GM12864 (cell line): ENCODE measurements around the gene EWSR1.

Experiments used
- DNase-seq: peaks from one replicate; pipeline ENCODE4 v3.0.0-alpha.2; 2011; ENCODE audit warnings: low read depth
- H3K4me3 ChIP-seq: 2 replicates; pipeline ENCODE4 v1.5.1; 2011; ENCODE audit warnings: mild to moderate bottlenecking, low read depth, low read length, control low read depth
- TF ChIP-seq, protein P1 (sequence below): IDR thresholded peaks from 2 replicates; pipeline ENCODE4 v1.5.1; 2011; ENCODE audit warnings: low read depth, mild to moderate bottlenecking, moderate library complexity, low read length, control low read depth, inconsistent platforms; ENCODE audit errors: missing control alignments

Gene EWSR1

DNA sequence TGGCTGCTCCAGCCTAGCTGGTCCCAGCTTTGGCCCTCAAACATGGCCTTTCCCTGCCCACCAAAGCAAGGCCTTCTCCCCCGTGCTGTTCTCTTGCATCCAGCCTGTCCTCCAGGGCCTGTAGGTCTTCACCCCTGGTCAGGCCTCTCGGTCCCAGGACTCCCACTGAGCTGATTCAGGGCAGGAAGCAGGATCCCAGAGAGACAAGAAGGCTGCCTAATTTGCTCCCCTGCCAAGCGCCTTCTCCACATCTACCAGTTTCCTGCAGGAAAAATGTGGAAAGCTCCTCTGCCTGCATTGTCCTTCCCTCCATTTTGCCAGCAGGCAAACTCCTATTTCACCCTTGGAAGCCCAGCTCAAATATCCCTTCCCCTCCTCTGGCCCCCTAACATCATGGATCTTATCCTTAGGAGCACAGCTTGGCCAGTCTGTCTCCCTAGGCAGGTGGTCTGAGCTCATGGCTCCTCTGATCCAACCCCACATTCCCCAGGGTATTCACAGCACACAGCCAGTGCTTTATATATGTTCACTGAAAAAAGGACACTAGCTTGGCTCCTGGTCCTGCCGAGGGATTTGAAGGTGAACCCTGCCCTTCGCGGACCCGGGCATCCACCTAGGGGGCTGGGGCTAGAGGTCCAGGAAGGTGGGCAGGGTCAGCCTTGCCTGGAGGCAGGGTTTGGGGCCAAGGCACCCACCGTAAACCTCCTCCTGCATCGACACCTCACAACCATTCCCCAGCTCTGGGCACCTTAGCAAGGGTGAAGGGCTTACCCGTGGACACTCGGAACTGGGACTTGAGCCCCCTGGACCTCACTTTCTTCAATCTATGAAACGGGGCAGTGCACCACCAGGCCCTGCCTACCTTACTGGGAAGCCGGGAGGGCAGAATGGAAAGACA lies 1.3 kb upstream of the EWSR1 start:
- H3K4me3 ChIP-seq = peak overlapping the region; percentile 96
- TF ChIP-seq, protein P1, sequence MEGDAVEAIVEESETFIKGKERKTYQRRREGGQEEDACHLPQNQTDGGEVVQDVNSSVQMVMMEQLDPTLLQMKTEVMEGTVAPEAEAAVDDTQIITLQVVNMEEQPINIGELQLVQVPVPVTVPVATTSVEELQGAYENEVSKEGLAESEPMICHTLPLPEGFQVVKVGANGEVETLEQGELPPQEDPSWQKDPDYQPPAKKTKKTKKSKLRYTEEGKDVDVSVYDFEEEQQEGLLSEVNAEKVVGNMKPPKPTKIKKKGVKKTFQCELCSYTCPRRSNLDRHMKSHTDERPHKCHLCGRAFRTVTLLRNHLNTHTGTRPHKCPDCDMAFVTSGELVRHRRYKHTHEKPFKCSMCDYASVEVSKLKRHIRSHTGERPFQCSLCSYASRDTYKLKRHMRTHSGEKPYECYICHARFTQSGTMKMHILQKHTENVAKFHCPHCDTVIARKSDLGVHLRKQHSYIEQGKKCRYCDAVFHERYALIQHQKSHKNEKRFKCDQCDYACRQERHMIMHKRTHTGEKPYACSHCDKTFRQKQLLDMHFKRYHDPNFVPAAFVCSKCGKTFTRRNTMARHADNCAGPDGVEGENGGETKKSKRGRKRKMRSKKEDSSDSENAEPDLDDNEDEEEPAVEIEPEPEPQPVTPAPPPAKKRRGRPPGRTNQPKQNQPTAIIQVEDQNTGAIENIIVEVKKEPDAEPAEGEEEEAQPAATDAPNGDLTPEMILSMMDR = no peak
- DNase-seq = no peak

DNA sequence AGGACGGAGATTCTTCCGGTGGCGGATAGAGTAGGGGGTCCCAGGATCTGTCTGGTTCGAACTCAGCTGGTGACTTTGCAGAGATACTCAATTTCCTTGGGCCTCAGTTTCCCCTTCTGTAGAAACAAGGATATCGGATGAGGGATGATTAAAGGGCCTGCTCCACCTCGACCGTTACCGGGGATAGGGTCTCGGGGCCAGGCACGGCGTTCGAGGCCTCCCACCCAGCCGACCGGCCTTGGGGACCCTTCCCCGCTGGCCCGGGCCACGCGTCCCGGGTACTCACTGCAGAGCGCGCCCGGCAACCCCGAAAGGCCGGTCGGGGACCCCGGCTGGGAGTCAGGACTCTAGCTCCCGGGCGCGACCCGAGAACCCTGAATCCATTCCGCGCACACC lies 608 bp upstream of the EWSR1 start:
- no peak for DNase-seq
- peak overlapping the region; percentile 96 for H3K4me3 ChIP-seq
- TF ChIP-seq, protein P1 = no peak

DNA sequence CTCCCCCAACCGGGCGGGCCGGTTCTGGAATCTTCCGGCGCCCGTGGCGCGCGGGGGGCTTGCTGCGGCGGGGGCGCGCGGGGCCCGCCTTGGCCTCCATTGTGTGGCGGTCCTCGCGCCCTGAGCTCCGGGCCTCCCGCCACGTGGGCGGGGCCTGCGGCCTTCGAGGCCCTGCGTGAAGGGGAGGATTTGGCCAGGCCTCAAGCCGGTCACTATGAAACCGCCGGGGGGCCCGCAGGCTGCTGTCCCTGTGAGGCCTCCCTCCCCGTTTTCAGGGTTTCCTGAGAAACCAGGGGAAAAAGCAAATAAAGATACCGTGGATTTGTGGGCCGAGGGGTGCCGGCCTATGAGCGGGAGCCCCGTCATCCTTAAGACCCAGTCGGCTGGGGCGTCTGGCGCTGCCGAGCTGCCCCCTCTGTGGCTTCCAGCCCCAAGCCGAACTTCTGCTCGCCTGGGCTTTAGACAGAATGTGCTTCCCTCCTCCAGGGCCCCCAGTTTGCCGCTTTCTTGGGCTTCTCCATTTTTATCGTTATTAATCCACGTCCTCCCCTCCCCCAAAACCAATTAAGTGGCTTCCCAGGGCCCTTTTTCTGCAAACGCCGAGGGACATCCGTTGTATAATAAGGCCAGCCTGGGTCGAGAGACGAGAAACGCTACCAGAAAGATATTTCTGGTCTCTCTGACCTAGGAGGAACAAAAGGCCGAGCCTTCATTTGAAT lies 602 bp downstream of the EWSR1 start:
- no peak for DNase-seq
- TF ChIP-seq, protein P1 = no peak
- peak overlapping the region; percentile 96 for H3K4me3 ChIP-seq

DNA sequence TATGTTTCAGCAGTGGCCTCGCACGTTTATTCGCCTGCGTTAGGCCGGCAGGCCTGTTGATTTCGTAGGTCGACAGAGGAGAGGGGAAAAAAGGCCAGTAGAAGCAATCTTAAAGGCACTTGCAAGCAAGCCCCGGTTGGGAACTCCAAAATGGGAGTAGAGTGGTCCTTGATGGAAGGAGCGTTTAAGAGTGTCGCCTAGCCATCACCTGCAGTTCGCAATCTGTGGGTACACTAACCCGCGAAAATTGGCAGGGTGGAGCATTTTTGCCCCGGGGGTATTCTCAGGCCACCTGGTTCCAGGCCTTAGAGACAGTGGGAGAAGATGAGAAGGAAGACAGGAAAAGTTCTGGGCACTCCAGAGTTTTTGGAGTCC lies 1.1 kb downstream of the EWSR1 start:
- peak overlapping the region; percentile 96 for H3K4me3 ChIP-seq
- TF ChIP-seq, protein P1 = no peak
- no peak for DNase-seq

DNA sequence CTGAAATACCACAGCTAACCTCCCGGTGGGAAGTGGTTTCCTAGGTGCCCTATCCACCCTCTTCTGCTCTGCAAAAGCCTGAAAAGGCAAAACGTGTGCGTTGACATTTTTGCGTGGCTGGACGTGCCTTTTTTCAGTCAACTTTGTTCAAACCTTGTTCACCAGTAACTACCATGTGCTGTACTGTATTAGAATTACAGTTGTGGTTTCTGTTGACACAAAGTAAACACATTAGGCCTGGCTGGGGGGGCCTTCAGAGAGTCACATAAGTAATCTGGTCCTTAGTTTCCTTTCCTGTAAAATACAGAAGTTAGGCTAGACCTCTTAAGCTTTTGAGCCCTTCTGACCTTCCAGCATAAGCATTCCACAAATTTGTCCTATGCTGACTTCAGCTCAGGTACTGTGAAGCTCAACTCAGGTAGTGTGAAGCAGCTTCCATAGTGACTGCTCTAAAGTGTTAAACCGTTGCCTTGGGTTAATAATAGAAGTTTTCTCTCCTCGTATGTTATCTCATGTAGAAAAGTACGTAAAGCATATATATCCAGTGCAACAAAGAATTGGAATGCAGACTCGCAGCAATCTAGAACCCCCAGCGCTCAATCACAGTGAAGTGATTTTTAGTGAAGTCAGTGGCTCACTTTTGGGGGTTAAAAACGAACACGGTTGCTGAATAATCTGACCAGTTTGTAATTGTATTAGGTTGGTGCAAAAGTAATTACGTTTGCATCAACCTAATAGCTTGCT lies 1.8 kb downstream of the EWSR1 start:
- H3K4me3 ChIP-seq = peak overlapping the region; percentile 96
- TF ChIP-seq, protein P1 = no peak
- DNase-seq = no peak

DNA sequence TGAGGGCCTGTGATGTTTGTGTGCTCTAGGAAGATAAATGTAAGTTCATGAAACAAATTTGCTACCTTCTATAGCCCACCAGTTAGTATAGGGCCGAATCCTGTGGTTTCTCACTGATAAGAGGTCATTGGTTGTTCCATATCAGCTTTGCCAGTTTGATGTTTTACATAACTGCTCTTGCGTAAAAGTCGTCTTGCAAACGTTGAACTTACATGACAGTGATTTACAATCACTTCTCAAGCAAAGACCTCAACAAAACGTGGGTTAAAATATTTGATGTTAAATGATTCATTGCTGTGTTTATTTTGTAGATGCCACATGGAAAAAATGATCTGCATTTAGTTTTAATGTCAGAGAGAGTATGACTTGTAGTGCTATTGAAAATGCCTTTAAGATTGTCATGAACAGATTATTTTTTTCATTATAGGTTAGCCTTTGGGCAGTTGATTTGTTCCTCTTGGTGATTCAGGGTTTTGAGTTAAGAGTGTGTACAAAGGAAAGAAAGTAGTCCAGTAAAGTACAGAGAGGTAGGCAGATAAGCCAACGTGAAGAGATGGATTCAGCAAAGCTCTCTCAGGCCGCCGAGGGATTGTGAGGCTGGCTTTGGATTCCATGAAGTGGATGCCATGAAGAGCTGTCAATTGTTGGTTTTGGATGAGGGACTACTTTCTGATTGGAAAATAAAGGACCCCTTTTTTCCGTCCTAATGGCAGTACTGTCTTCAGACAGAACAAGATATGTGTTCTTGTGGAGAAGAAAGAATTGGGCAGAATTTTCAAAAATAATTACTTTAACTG lies 2.6 kb downstream of the EWSR1 start:
- DNase-seq = no peak
- TF ChIP-seq, protein P1 = no peak
- H3K4me3 ChIP-seq = peak overlapping the region; percentile 96
